ENCODE measurements around the gene VWA3B. TPM values are rescaled to one million over a fixed set of nuclear protein-coding genes. Genes with fewer than 3 reads are reported as not detected.

VWA3B gene
- polyA plus RNA-seq, 1 donor (not counting 4 experiments of a cell fraction or from before 2014, with no cell fraction given): not detected

GRCh38 chr2:98343285-98343684 is 256.3 kb downstream of the VWA3B start:
- Histone ChIP-seq H3K79me2 (ENCODE audit: control insufficient read depth, insufficient read depth, low read length) (no peaks in the 10 kb centered on the region), H3K27me3 (ENCODE audit: control insufficient read depth, extremely low read depth, insufficient read depth, low read length) (peaks cover 45% of the 10 kb centered on the region), H4K20me1 (ENCODE audit: control insufficient read depth, extremely low read depth, insufficient read depth, low read length) (peaks cover 5% of the 10 kb centered on the region), H3K9me1 (ENCODE audit: control insufficient read depth, extremely low read depth, insufficient read depth, low read length) (no peaks in the 10 kb centered on the region), H3K36me3 (ENCODE audit: control insufficient read depth in 2 of 2, extremely low read depth in 1 of 2, insufficient read depth in 2 of 2, low read length in 2 of 2) (no peaks in the 10 kb centered on the region), H3K4me3 (ENCODE audit: control insufficient read depth in 2 of 3, extremely low read depth in 1 of 3, insufficient read depth in 2 of 3, low read depth in 1 of 3, low read length in 3 of 3) (no peak overlapping the region), H3K4me1 (ENCODE audit: control insufficient read depth, extremely low read depth, insufficient read depth, low read length) (no peaks in the 10 kb centered on the region), H3K9ac (ENCODE audit: control insufficient read depth, extremely low read depth, insufficient read depth, low read length) (no peak overlapping the region), H3K9me3 (ENCODE audit: control insufficient read depth, low read depth, low read length) (no peaks in the 10 kb centered on the region), H2AFZ (ENCODE audit: control insufficient read depth, low read length) (no peak overlapping the region), H3K27ac (ENCODE audit: control insufficient read depth, insufficient read depth, low read length) (no peak overlapping the region), H3K4me2 (ENCODE audit: control insufficient read depth, extremely low read depth, insufficient read depth, low read depth, low read length) (no peak overlapping the region)
- no peak for TF ChIP-seq CTCF (optimal IDR thresholded peaks at IDR 0.05 in 1 of 3, IDR thresholded peaks at IDR 0.05 in 1 of 3, conservative IDR thresholded peaks at IDR 0.05 in 1 of 3; ENCODE audit: extremely low read depth in 1 of 3, insufficient read depth in 2 of 3, low read length in 3 of 3)
- TF ChIP-seq EZH2 (IDR thresholded peaks at IDR 0.05; ENCODE audit: low read length): no peak
- DNase-seq (ENCODE audit: low read depth, low spot score) (no peak), FAIRE-seq (no peak)
- dilution Hi-C loops (cut with MboI; ENCODE audit: extremely low pct_ligation_motif_present, low sequenced_read_pairs): no loop called here

- DNase-seq (ENCODE audit: low read depth, low spot score) (no peak), FAIRE-seq (no peak)
- dilution Hi-C loops (cut with MboI; ENCODE audit: extremely low pct_ligation_motif_present, low sequenced_read_pairs): no loop called here
- Histone ChIP-seq H3K27ac (ENCODE audit: control insufficient read depth, insufficient read depth, low read length) (no peak within 1 kb of the TSS), H3K9ac (ENCODE audit: control insufficient read depth, extremely low read depth, insufficient read depth, low read length) (no peak within 1 kb of the TSS), H3K9me1 (ENCODE audit: control insufficient read depth, extremely low read depth, insufficient read depth, low read length) (no peaks in the 10 kb centered on the region), H3K36me3 (ENCODE audit: control insufficient read depth in 2 of 2, extremely low read depth in 1 of 2, insufficient read depth in 2 of 2, low read length in 2 of 2) (no peaks in the 10 kb centered on the region), H4K20me1 (ENCODE audit: control insufficient read depth, extremely low read depth, insufficient read depth, low read length) (peaks cover 5% of the 10 kb centered on the region), H2AFZ (ENCODE audit: control insufficient read depth, low read length) (no peak within 1 kb of the TSS), H3K79me2 (ENCODE audit: control insufficient read depth, insufficient read depth, low read length) (no peaks in the 10 kb centered on the region), H3K4me2 (ENCODE audit: control insufficient read depth, extremely low read depth, insufficient read depth, low read depth, low read length) (peak within 1 kb of the TSS; percentile 16), H3K4me3 (ENCODE audit: control insufficient read depth in 2 of 3, extremely low read depth in 1 of 3, insufficient read depth in 2 of 3, low read depth in 1 of 3, low read length in 3 of 3) (no peak within 1 kb of the TSS), H3K27me3 (ENCODE audit: control insufficient read depth, extremely low read depth, insufficient read depth, low read length) (peaks cover 66% of the 10 kb centered on the region), H3K4me1 (ENCODE audit: control insufficient read depth, extremely low read depth, insufficient read depth, low read length) (no peaks in the 10 kb centered on the region), H3K9me3 (ENCODE audit: control insufficient read depth, low read depth, low read length) (no peaks in the 10 kb centered on the region)
- TF ChIP-seq CTCF (optimal IDR thresholded peaks at IDR 0.05 in 1 of 3, IDR thresholded peaks at IDR 0.05 in 1 of 3, conservative IDR thresholded peaks at IDR 0.05 in 1 of 3; ENCODE audit: extremely low read depth in 1 of 3, insufficient read depth in 2 of 3, low read length in 3 of 3) (no peak), EZH2 (IDR thresholded peaks at IDR 0.05; ENCODE audit: low read length) (peak; percentile 85)
These were observed 259.6 kb downstream of the VWA3B start, which contains the start of gene CNGA3 for GRCh38 chr2:98346311-98347236. Gene CNGA3 (plus strand): TSS chr2:98346456. CDS start chr2:98369976, 23,520 bp downstream.

All from keratinocyte (primary cell).